IPS-15b (cell line): ENCODE measurements around the gene SLC66A2.

ENCODE experiments used
- H3K27me3 ChIP-seq: one replicate; pipeline ENCODE4 v1.6.1; 2013; ENCODE audit warnings: low read length; ENCODE audit not compliant: control insufficient read depth, insufficient read depth
- H3K36me3 ChIP-seq: one replicate; pipeline ENCODE4 v1.6.1; 2013; ENCODE audit warnings: low read length; ENCODE audit not compliant: control insufficient read depth, insufficient read depth
- H3K4me1 ChIP-seq: one replicate; pipeline ENCODE4 v1.6.1; 2013; ENCODE audit warnings: mild to moderate bottlenecking, low read length; ENCODE audit not compliant: control insufficient read depth, insufficient read depth
- H3K4me3 ChIP-seq: one replicate; pipeline ENCODE4 v1.5.1; 2013; ENCODE audit warnings: low read depth, low read length
- H3K9ac ChIP-seq: one replicate; pipeline ENCODE4 v1.6.1; 2013; ENCODE audit warnings: low read depth, mild to moderate bottlenecking, low read length
- H3K9me3 ChIP-seq: one replicate; pipeline ENCODE4 v1.6.1; 2013; ENCODE audit warnings: mild to moderate bottlenecking, low read length; ENCODE audit not compliant: control insufficient read depth, insufficient read depth

Gene SLC66A2

DNA sequence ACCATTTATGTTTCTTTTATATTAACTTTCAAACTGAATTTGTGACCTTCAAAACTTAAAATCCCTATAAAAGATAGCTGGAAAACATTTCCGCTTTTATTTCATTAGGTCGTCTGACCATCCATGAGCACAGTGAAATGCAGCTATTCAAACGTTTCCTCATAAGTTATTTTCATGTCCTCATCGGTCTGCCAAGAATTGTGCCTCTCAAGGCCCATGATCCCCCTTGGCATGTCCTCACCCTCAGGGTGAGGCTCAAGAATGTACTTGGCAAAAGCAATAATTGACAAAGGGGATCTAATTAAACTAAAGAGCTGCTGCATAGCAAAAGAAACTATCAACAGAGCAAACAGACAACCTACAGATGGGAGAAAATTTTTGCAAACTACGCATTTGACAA, 12.4 kb downstream of the SLC66A2 start:
- Histone ChIP-seq H3K4me1 (no peaks in the 10 kb centered on the region), H3K9me3 (no peaks in the 10 kb centered on the region), H3K4me3 (no peak overlapping the region), H3K36me3 (no peaks in the 10 kb centered on the region), H3K27me3 (no peaks in the 10 kb centered on the region), H3K9ac (no peak overlapping the region)

DNA sequence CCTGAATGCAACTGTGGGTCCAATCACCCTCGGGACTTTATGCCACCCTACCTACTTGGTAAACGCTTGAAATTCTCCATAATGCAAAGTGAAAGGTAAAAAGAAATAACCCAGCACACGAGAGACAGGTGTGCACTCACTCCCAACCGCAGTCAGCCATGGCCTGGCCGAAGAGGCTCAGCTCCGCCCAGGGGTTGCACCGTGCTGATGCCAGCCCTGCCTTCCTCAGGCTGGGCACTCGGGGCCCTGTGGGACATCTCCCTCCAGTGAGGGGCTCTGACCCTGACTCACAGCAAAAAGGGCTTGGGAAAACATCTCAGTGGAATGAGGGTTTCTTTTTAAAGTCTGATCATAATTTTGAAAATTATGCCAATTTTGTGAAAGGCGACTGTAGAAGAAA, 13.3 kb downstream of the SLC66A2 start:
- Histone ChIP-seq H3K9ac (no peak overlapping the region), H3K4me1 (no peaks in the 10 kb centered on the region), H3K9me3 (no peaks in the 10 kb centered on the region), H3K4me3 (no peak overlapping the region), H3K27me3 (no peaks in the 10 kb centered on the region), H3K36me3 (no peaks in the 10 kb centered on the region)

DNA sequence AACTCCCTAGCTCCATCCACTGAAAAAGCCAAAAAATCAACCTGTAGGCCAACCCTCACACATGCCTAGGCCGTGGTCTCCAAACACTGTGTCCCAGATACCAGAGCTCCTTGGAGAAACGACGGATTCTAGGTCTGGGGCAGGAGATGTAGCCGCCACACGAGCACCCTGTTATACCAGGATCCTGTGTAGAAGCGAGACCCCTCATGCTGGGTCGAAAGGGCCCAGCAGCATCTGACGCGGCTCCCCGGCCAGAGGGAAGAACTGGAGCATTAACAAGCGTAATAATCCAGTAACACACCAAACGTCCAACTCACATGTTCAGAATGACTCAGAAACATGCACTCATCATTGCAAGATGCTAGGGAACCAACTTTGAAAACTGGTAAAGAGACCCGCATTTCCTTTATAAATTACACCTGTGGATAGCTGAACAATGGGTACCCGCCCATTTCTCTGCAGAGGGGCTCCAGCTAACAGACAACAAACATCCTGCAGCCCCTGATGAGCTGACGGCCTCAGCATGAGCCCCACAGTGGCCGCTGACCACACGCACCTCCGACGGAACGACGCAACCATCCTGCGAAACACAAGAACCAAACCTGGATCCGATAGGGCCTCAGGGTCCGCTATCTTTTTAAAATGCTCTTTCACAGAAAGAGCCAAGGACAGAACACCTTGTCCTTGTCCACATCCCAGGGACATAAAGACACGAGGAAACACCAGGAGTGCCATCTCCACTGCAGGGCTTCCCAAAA, 14.2 kb downstream of the SLC66A2 start:
- Histone ChIP-seq H3K36me3 (no peaks in the 10 kb centered on the region), H3K4me3 (no peak overlapping the region), H3K9me3 (no peaks in the 10 kb centered on the region), H3K27me3 (no peaks in the 10 kb centered on the region), H3K4me1 (no peaks in the 10 kb centered on the region), H3K9ac (no peak overlapping the region)

DNA sequence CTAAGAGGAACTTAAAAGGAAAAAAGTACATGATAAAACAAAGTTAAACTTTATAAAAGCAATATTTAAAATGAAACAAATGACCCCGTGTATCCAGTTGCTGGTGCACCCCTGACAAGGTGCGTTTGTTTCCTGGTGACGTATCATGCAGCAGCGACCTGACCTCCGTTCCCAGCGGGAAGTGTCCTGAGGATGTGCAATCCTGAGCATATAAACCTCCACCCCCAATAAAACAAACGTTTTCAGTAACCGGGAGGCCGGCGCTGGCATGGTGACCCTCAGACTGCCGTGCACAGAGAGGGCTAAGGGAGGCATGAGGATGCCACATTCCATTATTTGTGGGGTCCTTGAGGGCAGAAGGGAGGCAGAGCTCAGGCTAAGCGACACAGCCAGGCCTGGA, 14.8 kb downstream of the SLC66A2 start:
- H3K36me3 ChIP-seq, result no peaks in the 10 kb centered on the region
- H3K9me3 ChIP-seq, result no peaks in the 10 kb centered on the region
- H3K4me1 ChIP-seq, result no peaks in the 10 kb centered on the region

DNA sequence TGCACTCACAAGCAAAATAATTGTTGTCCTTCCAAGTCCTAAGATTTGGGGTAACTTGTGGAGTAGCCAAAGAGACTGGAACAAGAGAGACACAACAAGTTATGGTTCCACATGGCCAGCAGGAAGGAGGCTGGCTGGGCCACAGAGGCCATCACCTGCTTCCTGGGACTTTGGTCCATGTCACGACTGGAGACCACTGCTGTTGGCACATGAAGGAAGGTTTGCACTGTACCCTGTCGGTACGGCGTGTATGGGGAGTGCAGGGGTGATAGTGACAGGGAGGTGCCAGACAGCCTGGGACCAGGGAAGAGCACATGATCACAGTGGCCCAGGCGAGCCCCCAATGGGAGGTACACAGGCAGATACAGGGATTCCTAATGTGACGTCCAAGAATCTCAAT, 15.5 kb downstream of the SLC66A2 start:
- Histone ChIP-seq H3K9ac (no peak overlapping the region), H3K36me3 (no peaks in the 10 kb centered on the region), H3K4me3 (no peak overlapping the region), H3K9me3 (no peaks in the 10 kb centered on the region), H3K27me3 (no peaks in the 10 kb centered on the region), H3K4me1 (no peaks in the 10 kb centered on the region)

More for the DNA sequence above, 14.8 kb downstream of the SLC66A2 start:
- Histone ChIP-seq H3K27me3 (no peaks in the 10 kb centered on the region), H3K9ac (no peak overlapping the region), H3K4me3 (no peak overlapping the region)

DNA sequence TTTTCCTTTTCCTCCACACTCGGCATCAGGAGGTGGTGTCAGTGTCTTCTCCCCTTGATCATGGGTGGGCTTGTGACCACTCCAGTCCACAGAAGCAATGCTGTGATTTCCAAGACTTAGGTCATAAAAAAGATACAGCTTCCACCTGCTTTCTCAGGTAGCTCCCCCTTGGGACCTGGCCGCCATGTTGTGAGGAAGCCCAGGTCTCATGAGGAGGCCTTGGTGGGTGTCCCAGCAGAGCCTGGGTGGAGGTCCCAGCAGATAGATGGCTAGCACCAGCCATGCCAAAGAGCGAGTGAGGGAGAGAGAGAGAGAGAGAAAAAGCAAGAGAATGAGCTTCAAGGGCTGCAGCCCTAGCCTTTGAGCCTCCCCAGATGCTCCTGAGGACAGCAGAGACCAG, 16.0 kb downstream of the SLC66A2 start:
- no peaks in the 10 kb centered on the region for H3K9me3 ChIP-seq
- no peaks in the 10 kb centered on the region for H3K4me1 ChIP-seq
- no peak overlapping the region for H3K9ac ChIP-seq
- H3K4me3 ChIP-seq, result no peak overlapping the region
- no peaks in the 10 kb centered on the region for H3K36me3 ChIP-seq
- no peaks in the 10 kb centered on the region for H3K27me3 ChIP-seq

DNA sequence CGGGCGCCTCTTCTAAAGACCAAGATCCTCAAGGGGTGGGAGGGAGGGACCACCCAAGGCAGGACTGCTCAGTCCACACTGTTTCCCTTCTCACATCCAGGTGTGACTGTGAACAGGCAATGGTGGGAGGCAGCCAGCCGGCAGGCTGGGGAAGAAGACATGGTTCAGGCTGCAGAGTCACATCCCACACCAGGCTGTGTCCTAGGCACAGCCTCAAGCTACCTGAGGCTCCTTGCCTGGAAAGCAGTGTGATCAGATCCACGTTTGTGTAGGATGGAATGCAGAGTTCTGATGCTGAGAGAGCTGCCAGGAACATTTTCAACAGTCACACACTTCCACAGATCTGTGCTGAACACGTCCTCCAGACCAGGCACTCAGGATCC, 16.4 kb downstream of the SLC66A2 start:
- Histone ChIP-seq H3K4me3 (no peak overlapping the region), H3K9ac (no peak overlapping the region), H3K9me3 (no peaks in the 10 kb centered on the region), H3K27me3 (no peaks in the 10 kb centered on the region), H3K36me3 (no peaks in the 10 kb centered on the region), H3K4me1 (no peaks in the 10 kb centered on the region)

DNA sequence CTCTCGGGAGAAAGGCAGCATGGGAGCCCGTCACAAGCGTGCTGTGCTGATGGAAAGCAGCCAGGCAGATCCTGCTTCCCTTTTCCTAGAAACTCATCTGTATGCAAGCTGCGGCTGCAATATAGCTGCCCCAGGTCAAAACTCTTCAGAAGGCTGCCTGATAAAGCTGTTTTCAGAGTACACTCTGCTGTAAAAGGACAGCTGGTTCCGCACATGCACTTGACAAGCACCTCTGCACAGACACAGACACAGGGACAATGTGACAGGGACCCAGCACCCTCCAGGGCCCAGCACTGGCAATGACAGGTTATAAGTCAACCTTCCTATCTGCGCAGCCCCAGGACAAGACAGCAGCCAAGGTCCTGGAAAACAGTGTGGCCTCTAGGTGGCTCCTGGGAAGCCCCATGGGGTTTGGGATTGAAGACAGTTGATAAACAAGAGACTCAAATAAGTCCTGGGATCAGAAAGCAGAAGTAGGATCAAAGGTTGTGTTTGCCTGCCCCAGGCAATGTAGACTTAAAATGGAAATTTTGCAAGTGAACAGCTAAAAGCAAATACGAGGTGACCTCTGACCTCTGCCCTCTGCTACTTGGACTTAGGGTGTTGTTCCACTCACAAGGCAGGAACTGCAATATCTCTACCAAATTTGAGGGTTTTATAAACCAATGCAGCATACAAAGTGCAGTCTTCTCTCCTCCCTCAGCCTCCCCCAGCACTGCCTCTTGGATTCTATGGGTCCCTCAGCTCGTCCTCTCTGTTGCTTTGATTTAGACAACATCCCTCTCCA, 16.9 kb downstream of the SLC66A2 start:
- no peaks in the 10 kb centered on the region for H3K4me1 ChIP-seq
- no peaks in the 10 kb centered on the region for H3K36me3 ChIP-seq
- H3K27me3 ChIP-seq, result no peaks in the 10 kb centered on the region
- H3K9ac ChIP-seq, result no peak overlapping the region
- no peaks in the 10 kb centered on the region for H3K9me3 ChIP-seq
- no peak overlapping the region for H3K4me3 ChIP-seq

DNA sequence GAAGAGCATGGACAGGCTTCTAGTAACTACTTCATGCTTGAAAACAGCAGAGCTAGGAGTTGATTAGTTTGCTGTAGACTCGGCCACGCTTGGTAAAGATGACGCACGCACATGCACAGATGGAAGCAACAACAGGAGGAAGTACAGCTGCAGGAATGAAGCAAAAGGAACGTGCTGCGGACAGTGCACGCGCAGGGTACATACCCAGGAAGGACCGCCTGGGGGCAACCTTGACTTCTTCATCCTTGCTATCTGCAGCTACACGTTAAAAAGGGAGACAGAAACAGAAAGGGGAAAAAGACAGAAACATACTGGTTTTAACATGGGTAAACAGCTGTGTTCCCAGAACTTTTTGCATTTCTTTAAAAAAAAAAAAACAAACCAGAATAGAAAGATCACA, 17.7 kb downstream of the SLC66A2 start:
- H3K27me3 ChIP-seq, result no peaks in the 10 kb centered on the region
- H3K9ac ChIP-seq, result no peak overlapping the region
- H3K36me3 ChIP-seq, result no peaks in the 10 kb centered on the region
- no peak overlapping the region for H3K4me3 ChIP-seq
- H3K9me3 ChIP-seq, result no peaks in the 10 kb centered on the region
- H3K4me1 ChIP-seq, result no peaks in the 10 kb centered on the region

DNA sequence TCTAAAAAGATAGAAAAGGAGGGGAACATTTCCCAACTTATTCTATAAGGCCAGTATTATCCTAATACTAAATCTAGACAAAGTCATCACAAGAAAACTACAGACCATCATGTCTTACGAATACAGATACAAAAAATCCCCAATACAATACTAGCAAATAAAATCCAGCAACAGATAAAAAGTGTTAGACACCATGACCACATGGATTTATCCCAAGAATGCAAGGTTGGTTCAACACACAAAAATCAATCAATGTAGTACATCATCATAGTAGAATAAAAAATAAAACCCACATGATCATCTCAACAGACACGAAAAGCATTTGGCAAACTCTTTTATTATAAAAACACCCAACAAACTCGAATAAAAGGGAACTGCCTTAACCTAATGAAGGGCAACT, 18.5 kb downstream of the SLC66A2 start:
- Histone ChIP-seq H3K27me3 (no peaks in the 10 kb centered on the region), H3K36me3 (no peaks in the 10 kb centered on the region), H3K9me3 (no peaks in the 10 kb centered on the region)

DNA sequence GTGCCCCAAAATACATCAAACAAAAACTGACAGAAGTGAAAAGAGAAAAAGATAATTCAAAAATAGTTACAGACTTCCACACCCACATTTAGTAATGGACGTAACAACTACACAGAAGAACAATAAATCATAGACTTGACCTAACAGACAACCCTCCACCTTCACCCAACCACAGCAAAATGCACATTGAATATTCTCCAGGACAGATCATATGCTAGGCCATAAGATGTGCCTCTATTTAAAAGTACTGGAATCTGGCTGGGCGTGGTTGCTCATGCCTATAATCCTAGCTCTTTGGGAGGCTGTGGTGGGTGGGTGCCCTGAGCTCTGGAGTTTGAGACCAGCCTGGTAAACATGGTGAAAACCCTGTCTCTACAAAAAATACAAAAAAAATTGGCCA, 20.0 kb downstream of the SLC66A2 start:
- Histone ChIP-seq H3K9ac (no peak overlapping the region), H3K4me1 (no peaks in the 10 kb centered on the region), H3K36me3 (no peaks in the 10 kb centered on the region), H3K9me3 (no peaks in the 10 kb centered on the region), H3K27me3 (no peaks in the 10 kb centered on the region), H3K4me3 (no peak overlapping the region)

More for the DNA sequence above, 18.5 kb downstream of the SLC66A2 start:
- Histone ChIP-seq H3K4me1 (no peaks in the 10 kb centered on the region), H3K9ac (no peak overlapping the region), H3K4me3 (no peak overlapping the region)

DNA sequence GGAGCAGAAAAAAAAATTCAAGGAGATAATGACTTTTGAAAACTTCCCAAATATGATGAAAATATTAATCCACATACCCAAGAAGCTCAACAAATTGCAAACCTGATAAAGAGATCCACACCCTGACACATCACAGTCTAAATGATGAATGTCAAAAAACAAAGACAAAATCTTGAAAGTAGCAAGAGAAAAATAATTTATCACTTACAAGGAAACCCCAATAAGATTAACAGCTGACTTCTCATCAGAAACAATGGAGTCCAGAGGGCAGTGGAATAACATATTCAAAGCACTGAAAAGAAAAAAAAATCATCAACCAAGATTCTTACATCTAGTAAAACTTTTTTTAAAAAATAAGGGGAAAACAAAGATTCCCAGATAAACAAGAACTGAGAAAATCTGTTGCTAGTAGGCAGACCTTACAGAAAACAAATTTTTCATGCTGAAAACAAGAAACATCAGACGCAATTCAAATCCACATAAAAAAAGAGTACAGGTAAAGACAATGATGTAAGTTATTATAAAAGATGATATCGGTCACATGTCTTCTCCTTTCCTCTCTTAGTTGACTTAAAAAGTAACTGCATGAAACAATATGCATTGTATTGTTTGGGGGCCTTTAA, 21.3 kb downstream of the SLC66A2 start:
- H3K36me3 ChIP-seq, result no peaks in the 10 kb centered on the region
- no peaks in the 10 kb centered on the region for H3K27me3 ChIP-seq

More for the DNA sequence above, 21.3 kb downstream of the SLC66A2 start:
- Histone ChIP-seq H3K4me3 (no peak overlapping the region), H3K9ac (no peak overlapping the region), H3K4me1 (no peaks in the 10 kb centered on the region), H3K9me3 (no peaks in the 10 kb centered on the region)
